ENCODE results near the gene CDC37L1.

The CDC37L1 gene

DNA sequence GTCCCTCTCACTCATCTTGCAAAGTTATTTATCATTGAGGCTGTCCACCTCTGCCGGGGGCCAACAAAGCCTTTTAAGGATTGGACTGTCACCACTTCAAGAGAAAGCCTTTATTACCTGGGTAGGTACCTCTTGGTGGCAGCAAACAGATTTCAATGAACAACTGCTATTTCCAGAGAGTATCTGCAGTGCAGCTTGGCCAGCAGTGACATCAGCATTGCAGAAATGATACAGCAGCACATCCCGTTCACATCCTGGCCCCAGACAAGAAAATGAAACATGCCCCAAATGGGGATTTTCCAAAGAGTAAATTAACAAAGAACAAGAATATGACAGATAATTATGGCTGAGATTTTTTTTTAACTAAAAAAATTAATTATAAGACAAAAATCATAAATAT, 10.8 kb upstream of the CDC37L1 start:
- DNase-seq (ENCODE audit: low spot score) = no peak

DNA sequence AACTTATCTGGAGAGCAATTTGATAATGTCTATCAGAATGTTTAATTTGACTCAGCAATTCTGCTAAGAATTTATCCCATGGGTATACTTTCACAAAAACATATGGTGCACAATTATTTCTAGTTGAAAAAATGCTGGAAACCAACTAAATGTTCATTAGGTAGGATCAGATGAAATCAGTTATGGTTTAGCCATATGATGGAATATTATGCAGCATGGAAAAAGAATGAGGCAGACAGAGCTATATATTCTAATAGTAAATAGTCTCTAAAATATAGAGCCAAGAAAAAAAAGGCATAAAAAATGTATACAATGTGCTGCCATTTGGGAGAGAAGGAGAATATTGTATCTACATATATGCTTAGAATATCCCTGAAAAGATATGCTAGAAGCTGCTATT, 9.5 kb upstream of the CDC37L1 start:
- no peak for DNase-seq (ENCODE audit: low spot score)

DNA sequence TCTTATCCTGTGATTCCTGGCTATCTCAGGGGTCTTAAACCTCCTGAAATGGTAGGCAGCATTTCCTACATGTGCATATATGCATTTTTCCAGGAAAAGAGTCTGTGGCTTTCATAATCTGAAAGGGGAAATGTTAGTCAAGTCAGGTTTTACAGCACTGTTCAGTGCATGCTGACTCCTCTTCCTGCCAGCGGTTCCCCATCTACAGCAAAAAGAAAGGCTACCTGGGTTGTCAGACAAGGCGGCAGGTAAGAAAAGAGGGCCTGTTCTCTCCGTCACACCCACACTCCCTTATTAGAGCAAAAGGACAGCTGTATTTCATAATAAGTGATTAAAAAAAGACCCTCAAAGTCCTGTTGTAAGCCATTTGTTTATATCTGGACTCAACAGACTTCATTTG, 8.8 kb upstream of the CDC37L1 start:
- no peak for DNase-seq (ENCODE audit: low spot score)

DNA sequence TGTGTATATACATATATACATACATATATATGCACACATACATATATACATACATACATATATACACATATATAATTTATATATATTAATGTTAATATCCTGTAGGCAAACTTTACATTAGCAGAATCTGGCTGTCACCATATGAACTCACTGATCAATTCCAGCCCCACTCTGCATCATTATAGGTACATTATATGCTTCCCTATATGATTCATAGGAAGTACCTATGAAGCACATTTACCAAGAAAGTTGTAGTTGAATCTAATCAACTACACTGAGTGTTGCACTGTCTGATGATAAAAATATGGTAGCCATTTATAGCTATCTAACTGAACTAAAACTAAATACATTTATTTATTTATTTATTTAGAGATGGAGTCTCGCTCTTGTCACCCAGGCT, 7.6 kb upstream of the CDC37L1 start:
- no peak for DNase-seq (ENCODE audit: low spot score)

DNA sequence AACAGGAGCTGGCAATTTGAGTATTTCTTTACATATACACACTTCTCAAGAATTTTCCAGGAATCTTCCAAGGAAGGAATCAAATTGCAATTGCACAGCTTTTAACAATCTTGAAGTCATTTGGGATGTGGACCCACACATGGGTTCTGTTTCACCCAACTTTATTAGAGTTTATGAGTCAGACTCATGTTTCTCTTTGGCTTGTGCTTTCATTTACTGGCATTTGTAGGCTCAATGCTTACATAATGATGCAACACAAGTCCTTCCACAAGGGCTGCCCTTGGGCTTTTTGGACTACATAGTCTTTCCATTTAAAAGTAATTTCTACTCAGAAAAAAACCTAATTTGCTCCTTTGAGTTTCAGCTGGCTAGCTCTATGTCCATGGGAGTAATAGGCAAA, 4.6 kb upstream of the CDC37L1 start:
- DNase-seq (ENCODE audit: low spot score) = no peak

DNA sequence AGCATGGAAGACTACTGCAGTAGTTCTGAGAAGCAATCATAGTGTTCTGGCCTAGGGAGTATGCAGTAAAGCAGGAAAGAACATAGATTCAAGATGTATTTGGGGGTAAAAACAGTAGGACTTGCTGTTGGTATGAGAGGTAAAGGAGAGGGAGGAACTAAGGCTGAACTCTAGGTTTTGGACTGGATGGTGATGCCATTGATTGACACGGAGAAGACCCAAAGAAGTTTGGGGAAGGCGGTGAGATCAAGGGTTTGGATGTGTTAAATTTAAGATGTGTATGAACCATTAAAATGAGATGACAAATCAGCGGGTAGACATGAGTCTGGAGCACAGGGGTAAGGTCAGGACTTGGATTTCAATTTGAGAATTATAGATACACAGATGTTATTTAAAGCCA, 2.0 kb upstream of the CDC37L1 start:
- DNase-seq (ENCODE audit: low spot score) = no peak

DNA sequence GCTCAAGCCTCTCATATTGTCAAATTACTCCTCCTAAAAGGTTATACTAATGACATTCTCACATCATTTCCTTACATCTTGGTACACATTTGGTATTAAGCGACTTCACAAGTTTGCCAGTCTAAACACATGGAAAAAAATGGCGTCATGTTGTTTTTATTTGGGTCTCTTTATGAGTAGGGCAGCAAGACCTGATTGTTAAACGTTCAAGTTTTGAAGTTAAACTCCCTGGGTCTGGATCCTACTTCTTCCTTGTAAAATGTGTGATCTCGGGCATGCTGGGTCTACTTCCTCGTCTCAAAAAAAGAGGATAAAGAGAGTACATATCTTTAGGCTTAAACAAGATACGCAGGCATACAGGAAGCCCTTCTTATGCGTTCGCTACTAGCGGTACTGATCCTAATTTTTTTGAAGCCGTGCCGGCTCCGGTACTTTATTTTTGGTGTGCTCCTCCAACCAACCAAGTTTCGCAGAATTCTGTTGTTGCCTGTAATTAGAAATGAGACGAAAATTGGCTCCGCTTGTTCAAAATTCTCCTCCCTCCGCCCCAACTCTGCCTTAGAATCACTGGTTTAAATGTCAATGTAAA, 596 bp upstream of the CDC37L1 start:
- no peak for DNase-seq (ENCODE audit: low spot score)

DNA sequence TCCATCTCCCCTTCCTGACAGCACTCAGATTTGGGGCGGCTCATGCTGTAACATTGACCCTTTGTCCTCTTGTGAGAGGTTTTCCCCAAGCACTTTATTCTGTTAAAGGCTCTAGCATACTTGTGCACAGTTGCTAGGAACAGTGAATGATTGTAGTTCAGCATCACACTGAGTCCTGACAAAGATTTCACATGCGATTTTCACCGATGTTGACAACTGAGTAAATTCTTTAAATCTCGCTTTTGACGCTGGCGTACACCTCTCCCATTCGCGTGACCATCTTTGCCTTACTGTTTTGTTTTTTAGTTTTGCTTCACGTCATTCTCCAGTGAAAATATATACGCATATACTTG, 780 bp downstream of the CDC37L1 start:
- no peak for DNase-seq (ENCODE audit: low spot score)

DNA sequence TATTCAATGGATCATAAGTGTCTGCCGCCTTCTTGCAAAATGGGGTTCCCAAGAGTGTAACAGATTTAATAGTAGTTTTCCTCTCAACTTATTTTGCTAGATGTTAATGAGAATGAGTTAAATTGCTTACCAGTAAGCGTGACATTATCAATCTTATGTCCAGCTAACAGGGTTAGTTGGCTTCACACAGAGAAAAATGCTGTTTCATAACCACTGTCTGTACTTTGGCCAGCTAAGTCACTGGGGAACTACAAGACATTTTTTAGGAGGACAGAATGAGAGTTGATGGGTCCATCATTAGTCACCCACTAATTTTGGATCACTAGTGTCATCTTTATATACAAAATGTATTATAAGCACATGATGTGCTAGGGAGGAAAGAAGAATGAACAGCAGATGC, 1.4 kb downstream of the CDC37L1 start:
- DNase-seq (ENCODE audit: low spot score) = no peak

DNA sequence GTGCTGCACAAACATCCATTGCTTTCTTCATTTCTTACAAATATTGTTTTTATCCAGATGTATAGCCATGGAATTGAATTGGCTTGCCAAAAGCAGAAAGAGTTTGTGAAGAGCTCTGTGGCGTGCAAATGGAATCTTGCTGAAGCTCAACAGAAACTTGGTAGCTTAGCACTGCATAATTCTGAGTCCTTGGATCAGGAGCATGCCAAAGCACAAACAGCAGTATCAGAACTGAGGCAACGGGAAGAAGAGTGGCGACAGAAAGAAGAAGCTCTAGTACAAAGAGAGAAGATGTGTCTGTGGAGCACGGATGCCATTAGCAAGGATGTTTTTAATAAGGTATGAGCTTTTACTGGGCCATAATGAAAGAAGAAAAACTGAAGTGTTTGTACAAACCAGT, 5.5 kb downstream of the CDC37L1 start:
- DNase-seq (ENCODE audit: low spot score) = no peak

DNA sequence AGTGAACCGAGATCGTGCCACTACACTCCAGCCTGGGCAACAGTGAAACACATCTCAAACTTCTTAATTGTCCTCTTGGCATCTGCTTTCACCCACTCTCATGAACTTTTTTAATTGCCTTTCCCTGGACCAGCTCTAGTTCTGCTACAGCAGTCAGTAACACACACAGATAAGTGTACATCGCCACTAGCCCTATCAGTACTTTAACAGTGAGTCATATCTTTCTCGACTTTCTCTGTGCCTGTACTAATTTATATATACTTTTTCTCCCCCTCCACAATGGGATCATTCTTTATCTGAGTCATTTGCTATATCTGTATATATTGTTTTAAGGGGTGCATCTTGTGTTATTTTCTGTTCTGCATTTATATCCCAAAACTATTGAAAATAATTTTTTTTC, 6.7 kb downstream of the CDC37L1 start:
- DNase-seq (ENCODE audit: low spot score) = no peak

DNA sequence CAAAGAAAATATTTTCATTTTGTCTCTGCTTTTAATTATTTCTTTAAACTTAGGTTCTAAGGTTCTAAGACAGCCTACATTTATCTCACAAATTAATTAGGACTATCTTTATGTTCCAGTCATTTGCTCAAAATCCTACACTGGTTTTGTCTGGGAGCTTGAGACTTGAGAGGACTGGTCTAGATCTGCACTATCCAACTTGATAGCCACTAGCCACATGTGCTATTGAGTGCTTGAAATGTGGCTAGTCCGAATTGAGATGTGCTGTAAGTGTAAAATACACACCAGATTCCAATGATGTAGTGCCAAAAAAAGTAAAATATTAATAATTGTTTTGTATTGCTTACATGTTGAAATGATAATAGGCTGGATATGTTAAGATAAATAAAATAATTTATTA, 7.2 kb downstream of the CDC37L1 start:
- DNase-seq (ENCODE audit: low spot score) = no peak

DNA sequence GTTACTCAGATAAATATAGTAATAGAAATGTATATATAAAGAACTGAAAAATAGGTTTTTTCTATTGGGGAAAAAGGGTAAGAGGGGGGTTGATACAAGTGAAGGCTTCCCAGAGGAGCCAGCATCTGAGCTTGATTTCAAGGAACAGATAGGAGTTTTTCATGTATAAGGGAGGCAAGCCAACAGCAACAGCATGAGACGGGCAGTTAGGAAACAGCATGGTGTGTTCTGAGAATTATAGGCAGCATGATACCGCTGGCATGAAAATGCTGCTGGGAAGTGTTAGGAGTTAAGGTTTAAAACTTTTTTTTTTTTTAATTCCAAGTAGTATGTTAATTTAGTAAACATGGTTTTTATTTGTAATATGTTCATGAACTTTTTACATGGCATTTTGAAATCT, 9.7 kb downstream of the CDC37L1 start:
- no peak for DNase-seq (ENCODE audit: low spot score)

DNA sequence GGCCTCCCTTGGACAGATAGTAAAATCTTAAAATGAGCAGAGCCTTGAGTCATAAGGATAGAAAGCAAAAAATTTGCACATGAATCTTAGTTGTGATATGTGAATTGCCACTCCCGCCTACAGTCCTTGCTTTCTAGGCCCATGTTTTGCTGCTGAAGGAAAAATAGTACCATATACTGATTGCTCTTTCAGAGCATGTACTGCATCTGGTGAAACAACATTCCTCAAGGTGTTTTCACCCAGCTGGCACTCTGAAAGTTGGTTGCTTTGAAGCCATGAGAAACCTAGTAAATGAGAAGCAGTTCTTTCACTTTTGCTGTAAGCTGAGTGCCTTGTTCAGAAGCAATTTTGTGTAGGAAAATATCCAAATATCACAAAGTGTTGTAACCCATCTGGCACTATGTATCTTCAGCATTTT, 10.3 kb downstream of the CDC37L1 start:
- no peak for DNase-seq (ENCODE audit: low spot score)

DNA sequence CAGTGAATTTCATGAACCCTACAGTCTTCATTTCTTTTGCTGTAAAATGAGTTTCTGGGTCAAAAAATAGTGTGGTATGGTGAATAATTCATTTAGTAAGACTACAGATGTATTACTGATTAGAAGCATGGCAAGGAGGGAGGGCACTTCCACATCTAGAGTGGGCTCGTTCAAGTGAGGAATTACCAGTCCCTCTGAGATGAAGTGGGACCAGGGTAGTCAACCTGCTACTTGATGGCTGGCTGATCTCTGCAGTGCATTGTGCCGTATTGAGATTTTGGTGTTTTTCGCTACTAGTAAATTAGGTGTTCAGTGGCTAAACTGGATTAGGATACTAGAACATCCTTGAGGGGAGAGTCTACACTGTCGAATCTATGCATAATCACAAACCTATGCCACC, 10.8 kb downstream of the CDC37L1 start:
- DNase-seq (ENCODE audit: low spot score) = no peak

DNA sequence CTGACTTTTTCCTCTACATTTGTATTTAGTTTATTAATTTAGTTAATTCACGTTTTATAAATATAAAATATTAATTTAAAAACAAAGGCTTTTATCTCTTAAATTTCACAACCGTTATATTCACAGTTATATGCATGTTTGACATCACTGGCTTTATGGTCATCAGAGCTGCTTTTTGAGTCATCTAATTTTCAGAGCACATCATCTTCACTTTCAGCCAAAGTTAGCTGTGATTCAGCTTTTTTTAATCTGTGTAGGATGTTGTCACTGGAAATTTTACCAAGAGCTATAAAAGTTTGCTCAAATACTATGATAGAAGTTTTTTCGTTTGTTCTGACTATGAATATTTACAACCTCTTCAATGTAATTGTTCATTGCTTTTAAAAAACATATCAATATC, 12.4 kb downstream of the CDC37L1 start:
- DNase-seq (ENCODE audit: low spot score) = no peak

DNA sequence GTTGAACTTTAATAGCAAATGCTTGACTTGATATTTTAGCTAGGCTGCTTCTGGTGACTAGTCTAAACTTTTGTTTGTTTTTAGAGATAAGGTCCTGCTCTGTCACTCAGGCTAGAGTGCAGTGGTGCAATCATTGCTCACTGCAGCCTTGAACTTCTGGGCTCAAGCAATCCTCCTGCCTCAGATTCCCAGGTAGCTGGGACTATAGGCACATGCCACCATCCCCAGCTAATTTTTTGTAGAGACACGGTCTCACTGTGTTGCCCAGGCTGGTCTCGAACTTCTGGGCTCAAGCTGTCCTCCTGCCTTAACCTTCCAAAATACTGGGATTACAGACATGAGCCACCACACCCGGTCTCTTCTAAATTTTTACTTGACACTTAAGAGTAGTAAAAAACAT, 20.7 kb downstream of the CDC37L1 start:
- DNase-seq (ENCODE audit: low spot score) = no peak

DNA sequence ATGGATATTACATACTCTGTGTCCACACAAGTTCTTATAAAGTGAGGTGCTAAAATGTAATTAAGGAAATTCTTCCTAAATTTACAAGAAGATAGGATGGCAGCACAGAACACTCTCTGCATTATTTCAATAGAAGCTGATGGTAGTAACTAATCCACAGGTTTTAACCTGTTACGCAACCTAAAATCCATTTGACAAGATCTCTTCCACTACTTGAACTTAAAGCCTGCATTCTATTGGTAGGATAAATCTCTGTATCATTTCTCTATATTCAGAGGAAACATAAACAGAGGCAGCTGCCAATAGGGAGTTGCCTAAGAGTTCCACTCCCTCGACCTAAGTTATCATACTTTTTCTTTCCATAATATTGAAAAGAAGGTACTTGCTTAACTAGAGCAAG, 21.6 kb downstream of the CDC37L1 start:
- no peak for DNase-seq (ENCODE audit: low spot score)

DNA sequence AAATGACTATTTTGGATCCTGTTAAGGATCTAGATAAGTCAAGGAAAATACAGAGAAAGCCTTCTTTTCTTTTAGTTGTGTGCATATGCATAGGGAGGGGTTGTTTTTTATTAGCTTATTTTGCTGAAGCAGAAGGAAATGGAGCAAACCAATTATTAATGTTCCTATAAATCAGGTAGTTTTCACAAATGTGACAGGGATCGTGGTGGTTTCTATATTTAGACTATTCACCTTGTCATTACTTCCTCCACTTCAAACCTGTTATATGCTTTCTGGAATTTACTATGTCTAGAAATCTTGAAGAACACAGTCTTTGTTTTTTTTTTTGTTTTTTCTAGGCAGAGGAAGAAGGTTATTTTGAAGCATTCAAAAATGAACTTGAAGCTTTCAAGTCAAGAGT, 22.2 kb downstream of the CDC37L1 start:
- DNase-seq (ENCODE audit: low spot score) = no peak

DNA sequence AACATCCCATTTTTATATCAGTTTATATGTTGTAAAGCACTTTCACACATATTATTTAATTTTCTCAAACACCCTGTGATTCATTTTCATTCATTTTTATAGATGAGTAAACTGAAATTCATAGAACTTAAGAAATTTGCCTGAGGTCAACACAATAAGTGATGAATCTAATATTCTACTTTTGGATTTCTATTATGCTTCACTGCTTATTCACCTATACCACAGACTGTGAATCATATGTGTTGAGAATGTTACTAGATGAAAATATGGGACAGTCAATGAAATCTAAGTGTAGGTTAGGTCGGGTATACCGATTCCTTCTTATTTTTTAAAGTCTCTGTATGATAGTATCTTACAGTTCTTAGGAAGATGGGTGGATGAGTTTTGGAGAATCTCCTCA, 24.8 kb downstream of the CDC37L1 start:
- DNase-seq (ENCODE audit: low spot score) = no peak

DNA sequence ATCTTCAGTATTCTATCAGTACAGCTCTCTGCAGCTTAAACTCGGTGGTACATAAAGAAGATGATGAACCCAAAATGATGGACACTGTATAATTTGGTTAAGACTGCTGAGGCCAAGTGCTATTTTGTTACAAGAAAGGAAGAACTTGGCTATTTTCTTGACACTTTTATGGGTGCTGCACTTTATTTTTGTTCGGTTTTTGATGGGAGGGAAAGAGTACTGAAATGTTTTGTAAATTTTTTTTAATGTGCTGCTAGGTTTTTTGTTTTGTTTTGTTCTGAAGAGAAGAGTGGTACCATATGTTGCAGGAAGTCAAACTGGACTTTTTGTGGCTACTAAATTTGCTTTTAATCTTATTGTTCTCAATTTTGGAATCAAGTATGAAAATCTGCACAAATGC, 26.7 kb downstream of the CDC37L1 start:
- DNase-seq (ENCODE audit: low spot score) = no peak

DNA sequence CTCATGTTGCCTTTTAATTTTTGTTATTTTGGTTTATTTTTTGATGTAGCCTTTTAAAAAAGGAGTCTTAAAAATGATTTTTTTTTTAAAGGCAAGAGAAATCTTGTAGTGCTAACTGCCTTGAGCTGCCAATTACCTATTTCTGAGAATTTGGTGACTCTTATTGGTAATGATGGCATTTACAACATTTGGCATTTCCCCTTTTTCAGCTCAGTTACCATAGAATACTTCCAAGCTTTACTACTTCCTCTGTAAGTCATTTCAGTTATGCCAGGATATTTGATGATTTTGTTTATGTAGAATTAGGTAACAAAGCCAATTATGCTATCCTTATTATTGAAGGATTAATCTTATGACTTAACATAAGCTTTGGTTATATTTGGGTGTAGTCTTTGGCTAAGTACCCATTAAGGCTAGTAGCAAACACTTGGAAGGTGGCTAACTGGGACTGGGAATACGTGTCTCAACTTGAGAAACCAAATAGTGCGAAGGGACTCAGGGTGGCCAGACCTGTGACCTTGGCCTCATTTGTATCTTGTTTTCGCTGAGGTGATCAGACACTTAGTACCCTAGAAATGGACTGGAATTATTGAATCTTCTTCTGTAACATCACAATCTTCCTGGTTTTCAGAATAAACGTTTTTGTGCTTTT, 27.7 kb downstream of the CDC37L1 start:
- DNase-seq (ENCODE audit: low spot score) = no peak

DNA sequence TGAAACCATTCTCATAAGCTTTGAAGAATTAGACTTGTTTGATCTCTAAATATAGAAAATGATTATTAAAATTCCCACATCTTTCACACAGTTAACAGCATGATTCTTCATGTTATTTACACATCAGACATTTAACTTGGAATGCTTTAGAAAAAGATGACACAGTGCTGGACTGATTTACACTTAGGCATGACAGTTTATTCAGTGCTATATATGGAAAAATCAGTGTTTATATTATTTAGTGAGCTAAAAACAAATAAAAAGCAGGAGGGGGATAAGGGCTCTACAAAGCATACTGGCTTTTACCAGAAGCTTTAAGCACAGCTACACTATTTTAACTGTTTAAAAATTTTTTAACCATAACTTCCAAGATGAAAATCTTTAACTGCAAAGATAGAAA, 30.0 kb downstream of the CDC37L1 start:
- no peak for DNase-seq (ENCODE audit: low spot score)

DNA sequence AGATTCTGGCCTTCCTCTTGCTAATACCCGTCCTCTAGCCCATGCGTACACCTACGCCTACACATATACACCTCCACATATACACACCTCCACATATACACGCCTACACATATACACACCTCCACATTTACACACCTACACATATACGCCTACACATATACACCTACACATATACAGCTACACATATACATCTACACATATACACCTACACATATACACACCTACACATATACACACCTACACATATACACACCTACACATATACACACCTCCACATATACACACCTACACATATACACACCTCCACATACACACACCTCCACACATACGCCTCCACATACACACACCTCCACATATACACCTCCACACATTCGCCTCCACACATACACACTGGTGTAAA, 34.5 kb downstream of the CDC37L1 start:
- no peak for DNase-seq (ENCODE audit: low spot score)
